ENCODE measurements around the gene PGAM4.
"Not testable (repeated sequence)": the region's sequence is repeated elsewhere in the genome, so short reads cannot be mapped to it uniquely, and the experiment has no call there.

The PGAM4 gene

DNA sequence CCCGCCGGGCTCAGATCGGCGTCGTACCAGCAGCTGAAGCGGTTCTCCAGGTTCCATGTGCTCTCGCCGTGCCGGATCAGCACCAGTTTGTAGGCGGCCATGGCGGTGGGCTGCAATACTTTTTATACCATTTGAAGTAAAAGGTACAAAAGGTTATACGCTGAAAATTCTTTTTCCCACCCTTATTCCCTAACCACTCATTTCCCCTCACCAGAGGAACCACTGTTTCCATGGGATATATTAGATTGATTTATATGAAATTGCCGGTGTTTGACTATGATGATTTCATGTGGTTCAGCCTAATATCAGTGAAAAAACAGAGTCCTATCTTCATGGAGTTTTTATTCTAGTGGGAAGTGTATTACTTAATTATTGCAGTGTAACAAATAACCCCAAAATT, at the start of gene PGAM4:
TSS of gene PGAM4 (minus strand) at position 101 of the 400 bp plus-strand sequence. CDS start at position 101, 0 bp downstream.
- DNase-seq, result no peak

DNA sequence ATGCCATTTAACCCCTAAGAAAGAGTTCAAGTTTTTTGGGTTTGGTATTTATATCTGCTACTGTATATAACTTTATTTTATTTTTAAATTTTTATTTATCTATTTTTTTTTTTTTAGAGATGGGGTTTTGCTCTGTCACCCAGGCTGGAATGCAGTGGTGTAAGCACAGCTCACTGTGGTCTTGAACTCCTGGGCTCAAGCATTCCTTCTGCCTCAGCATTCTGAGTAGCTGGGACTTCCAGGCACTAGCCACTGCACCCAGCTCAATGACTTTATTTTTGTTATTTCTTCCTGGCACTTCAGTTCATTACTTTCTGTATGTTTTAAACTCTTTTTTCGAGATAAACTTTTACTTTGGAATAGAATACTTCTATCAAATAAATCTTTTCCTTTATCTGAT, 42.4 kb upstream of the PGAM4 start:
- DNase-seq, result no peak

DNA sequence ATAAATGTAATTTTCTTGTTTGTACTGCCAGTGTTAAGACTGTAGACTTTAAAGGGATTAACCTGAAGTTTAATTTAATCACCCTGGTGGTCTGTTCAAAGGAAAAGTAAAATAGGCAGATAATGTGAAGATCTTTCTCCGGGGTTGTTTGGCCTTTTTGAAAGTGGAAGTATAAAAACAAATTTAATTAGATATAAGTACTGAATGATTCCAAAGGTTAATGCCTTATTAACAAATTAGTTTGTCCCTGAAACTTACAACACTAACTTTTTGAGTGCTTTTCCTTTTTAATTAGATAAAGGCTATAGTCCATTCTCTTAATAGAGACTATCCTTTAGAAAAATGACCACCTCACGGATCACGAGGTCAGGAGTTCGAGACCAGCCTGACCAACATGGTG, 10.4 kb upstream of the PGAM4 start:
- no peak for DNase-seq

DNA sequence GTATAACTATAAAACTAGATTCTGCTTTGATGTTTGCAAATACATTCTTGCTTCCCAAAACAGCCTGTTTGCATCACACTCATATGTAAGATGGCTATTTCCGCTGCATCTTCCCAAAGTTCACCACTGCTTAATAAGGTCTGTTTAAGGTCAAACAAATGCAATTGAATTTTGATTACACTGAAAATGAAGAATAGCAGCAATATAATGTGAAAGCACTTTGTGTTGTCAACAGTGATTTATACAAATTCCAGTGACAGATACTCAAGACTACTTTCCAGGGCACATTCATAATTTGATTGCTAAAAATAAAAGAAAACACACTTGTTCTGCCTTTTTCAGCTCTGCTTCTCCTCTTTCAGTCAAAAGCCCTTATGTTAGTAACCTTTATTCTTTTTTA, 8.1 kb upstream of the PGAM4 start:
- no peak for DNase-seq

DNA sequence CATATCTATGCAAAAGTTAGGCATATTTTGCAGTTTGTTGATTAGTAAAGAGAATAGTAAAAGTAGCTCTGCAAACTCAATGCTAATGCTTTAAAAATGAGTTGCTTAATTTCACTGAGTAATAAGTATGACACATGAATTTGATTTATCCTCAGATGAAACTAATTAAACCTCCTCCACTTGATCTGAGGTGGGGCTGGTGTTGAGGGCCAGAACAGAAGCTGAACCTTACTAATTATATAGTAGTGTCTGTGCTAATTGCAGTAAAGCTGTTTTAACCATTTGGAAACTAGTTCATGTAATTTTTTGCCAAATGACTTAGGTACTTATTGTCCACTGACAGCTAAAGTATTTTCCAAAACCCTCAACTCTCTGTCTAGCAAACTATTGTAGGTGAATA, 7.7 kb upstream of the PGAM4 start:
- DNase-seq, result no peak

DNA sequence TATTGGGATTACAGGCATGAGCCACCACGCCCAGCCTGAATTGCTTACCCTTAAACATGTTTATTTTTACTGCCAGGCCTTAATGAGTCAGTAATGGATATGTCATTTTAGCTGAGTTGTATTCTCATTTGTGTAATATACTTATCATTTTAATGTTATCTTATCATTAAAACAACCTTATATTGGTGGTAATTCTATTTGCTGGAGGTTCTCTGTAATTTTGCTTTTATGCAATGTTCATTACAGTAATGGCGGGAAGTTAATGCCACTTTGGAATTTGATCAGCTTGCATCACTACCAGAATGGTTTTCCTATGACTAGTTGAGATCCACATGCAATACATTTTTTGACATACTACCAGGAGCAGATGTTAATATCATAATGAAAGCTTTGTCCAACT, 6.3 kb upstream of the PGAM4 start:
- no peak for DNase-seq

DNA sequence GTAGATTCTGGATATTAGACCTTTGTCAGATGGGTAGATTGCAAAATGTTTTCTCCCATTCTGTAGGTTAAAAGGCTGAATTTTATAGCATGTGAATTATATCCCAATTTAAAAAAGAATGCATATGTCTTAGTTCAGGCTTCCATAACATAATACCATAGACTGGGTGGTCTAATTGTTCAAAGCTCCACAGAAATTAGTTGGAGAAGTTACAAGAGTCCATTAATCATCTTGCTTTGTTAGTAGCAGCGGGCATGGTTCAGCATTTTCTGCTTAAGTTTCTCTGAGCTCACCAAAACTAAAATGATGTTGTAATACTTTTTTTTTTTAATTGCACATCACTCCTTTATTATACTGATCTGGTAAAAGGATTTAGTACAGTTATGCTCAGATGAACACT, 1.8 kb downstream of the PGAM4 start:
- no peak for DNase-seq

DNA sequence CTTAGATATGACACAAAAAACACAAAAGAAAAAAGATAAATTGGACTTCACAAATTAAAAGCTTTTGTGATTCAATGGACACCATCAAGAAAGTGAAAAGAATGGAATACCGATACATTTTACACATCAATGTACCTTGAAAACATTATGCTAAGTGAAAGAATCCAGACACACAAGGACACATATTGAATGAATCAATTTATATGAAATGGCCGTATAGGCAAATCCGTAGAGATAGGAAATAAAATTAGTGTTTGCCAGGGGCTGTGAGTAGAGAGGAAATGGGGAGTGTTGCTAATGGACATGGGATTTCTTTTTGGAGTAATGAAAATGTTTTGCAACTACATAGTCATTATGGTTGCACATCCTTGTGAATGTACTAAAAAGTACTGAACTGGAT, 3.1 kb downstream of the PGAM4 start:
- no peak for DNase-seq

DNA sequence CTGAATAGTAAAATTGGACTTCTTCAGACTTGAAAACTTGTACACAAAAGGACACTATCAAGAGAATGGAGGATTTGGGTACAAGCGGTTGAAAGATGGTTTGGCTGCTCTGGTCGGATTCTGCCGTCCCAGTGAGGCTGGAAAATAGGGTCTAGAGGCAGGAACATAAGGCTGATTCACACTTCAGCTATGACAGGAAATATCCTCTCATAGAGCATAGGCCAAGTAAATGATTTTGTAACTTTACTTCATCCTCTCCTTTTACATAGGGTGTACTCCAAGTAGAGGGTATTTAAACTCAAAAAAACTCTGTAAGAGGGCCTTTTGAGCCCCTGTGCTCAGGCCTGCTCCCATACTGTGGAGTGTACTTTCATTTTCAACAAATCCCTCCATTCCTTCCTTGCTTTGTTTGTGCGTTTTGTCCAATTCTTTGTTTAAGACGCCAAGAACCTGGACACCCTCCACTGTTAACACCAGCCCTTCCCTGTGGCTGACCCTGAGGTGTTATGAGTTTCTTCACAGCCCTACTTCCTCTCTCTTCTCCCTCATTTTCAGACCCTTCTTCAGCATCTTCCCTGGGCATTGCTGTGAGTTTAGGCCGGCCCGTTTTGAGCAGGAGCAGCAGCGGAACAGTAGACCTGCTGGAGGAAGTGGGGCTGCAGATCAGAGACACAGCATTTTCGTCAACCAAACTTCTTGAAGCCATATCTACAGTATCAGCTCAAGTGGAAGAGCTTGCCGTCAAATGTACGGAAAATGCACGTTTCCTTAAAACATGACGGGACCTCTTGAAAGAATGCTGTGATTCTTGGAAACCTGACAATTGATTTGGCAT, 7.2 kb downstream of the PGAM4 start:
- DNase-seq, result no peak

DNA sequence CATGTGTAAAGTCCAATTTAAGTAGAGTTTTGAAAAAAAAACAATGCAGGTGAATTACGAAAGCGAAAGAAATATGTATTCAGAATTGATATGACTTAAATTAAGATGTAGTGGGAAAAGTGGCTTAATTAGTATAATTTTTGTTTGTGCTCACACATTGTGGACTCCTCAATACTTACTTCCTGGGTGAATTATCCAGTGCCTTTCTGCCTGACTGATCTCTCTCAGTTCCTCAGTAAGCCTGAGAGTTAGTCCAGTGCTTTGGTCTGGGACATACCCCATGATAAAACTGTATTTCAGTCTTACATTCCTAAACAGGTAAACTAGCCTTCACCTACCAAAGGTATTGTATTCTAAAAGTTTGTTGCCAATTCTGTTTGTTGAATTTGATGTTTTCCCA, 8.4 kb downstream of the PGAM4 start:
- no peak for DNase-seq

DNA sequence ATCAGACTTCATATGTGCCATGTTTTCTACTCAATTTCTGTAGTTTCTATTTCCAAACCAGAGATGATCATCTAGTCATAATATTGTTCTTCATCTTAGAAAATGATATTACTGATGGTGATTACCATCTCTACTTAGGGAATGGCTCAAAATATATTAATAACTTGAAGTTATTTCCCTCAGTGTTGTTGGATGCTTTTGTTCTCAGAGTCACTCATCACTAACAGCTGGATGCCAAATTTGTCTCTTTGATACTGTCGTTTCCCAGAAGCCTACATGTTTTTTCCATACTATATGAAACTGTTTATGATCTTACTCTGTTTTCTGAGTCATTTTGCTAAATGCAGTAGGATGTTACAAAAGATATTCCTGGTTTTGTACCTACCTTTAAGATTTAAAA, 8.9 kb downstream of the PGAM4 start:
- no peak for DNase-seq

DNA sequence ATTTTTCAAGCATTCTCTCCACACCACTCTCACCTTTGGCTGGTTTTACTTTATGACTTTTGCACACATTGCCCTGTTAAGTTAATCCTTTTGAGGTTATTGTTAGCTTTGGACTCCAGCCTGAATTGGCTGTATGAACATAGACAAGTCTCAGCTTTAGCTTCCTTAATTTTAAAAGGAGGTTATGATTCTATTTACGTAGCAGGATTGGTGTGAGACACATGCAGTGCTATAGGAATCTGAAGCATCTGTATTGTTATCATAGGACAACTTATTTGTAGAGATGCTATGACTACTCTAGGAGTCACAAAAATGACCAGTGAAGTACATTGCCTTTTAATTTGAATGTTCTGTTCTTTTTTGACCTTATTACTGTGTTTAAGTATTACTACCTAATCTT, 15.7 kb downstream of the PGAM4 start:
- DNase-seq, result no peak

DNA sequence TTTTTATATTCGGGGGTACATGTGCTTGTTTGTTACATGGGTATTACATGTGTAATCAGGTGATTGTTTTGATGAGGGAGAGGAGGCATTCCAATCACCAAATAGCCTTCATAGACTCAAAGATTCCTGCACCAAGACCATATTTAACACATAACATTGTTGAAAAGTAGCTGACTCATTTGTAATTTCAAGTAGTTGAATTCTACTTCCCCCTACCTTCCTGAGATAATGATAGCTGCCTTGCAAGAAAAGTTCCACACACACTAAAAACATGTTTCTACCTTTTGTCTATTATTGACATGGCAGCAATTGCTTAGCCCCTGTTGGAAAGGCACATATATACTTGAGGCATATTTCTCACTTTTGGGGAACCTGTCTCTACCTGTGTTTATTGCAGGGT, 16.1 kb downstream of the PGAM4 start:
- DNase-seq, result no peak

DNA sequence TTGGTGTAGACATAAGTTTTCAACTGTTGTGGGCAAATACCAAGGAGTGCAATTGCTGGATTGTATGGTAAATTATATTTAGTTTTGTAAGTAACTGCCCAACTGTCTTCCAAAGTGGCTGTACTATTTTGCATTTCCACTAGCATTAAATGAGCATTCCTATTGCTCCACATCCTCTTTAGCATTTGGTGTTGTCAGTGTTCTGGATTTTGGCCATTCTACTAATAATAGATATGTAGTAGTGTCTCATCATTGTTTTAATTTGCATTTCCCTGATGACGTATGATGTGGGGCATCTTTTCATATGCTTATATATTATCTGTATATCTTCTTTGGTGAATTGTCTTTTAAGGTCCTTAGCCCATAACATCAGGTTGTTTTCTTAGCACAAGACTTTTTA, 17.3 kb downstream of the PGAM4 start:
- no peak for DNase-seq

DNA sequence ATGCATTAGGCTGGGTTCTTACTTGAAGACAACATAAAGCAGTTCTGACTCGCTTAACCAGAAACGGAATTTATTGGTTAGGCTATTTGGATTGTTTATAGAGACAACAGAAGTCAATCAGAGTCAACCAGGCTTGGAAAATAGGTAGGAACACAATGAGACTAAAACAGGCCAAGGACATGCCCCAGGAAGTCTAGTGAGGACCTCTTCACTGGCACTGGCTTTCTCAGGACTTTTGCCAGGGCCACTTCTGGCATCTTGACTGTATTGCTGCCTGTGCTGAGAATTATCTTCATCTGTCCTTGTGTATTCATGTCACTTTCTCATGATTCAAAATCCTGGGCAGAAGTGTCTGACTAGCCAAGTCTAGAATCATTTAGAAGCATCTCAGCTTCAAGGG, 19.6 kb downstream of the PGAM4 start:
- DNase-seq, result no peak

DNA sequence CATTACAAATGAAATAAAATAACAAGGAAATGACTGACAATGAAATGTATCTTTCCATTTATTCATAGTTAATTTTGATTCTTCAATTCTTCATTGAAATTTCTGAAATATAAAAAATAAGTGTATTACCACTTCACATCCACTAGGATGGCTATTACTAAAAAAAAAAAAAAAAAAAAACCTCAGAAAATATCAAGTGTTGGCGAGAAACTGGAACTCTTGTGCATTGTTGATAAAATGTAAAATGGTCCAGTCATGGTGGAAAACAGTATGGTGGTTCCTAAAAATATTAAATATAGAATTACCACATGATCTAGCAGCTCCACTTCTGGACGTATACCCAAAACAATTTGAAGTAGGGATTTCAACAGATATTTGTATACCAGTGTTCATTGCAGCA, 22.9 kb downstream of the PGAM4 start:
- DNase-seq, result no peak

DNA sequence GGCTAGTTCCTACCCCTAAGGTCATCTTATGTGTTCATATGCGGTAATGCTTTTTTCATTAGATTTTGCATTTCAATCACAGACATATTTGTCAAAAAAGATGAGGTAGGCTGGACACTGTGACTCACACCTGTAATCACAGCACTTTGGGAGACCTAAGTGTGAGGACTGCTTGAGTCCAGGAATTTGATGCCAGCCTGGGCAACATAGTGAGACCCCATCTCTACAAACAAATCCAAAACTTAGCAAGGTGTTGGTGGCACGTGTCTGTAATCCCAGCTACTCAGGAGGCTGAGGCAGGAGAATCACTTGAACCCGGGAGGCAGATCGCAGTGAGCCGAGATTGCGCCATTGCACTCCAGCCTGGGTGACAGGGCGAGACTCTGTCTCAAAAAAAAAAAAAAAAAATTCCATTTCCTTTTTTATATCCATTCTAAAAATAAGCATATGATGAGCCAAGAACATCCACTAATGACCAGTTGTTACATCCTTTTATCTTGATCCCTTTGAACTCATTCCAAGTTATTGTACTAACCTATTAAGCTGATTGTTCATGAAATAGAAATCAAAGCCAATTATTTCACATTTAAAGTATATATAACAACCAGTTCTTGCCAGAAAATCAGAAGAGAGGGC, 23.4 kb downstream of the PGAM4 start:
- no peak for DNase-seq

DNA sequence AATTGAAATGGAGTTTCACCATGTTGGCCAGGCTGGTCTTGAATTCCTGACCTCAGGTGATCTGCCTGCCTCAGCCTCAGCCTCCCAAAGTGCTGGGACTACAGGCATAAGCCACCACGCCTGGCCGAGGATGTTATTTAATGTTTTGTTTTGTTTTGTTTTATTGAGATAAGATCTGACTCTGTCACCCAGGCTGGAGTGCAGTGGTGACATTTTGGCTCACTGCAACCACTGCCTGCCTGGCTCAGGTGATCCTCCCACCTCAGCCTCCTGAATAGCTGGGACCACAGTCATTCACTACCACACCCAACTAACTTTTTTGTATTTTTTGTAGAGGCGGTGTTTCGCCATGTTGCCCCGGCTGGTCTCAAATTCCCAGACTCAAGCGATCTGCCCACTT, 24.4 kb downstream of the PGAM4 start:
- not testable (repeated sequence) for DNase-seq

DNA sequence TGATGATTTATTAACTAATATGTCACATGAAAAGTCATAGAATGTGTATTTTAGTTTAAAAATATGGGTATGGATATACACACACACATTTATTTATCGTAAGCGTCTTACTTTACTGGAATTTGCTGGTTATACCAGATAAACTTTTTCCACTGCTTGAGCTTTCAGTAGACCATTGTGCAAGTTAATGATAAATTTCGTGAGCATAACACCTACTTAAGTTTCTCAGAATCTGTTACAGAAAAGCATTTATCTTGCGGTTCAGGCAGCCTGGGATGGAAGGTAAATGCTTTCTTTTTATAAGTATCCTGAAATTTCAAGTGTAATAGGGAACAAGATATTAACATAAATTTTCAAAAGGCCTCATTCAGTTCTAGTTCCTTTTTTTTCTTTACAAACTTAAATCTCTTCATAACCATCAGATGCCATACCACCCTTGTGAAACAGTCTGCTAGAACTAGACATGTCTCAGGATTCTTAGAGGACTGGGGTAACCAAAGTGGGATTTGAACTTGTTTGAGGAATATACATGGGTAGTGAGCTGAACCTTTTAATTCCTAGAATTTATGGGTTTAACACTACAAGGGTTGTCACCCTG, 31.3 kb downstream of the PGAM4 start:
- DNase-seq, result no peak

DNA sequence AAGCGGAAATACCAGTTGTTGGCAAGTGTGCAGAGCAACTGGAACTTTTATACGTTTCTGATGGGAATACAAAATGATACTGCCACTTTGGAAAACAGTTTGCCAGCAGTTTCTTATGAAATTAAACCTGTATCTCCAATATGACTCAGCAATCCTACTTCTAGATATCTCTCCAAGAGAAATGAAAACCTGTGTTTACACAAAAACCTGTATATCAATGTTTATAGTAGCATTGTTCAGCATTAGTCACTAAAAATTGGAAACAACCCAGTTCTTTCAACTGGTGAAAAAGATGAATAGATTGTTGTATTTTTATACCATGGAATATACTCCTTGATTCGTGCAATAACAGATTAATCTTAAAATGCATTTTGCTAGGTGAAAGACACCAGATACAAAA, 32.1 kb downstream of the PGAM4 start:
- no peak for DNase-seq

DNA sequence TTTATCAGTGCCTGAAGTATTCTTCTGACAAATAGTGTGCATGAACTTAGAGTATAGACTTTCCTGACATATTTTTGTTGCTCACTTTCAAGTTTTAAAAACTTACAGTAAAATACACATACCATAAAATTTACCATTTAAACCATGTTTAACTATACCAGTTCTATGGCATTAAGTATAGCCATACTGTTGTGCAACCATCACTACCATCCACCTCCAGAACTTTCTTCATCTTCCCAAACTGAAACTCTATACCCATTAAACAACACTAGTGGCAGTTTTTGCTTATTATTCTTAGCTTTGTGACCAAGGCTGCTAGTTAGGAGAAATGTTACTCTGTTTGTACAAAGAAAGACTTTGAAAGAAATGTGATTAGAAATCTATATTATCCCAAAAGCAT, 33.1 kb downstream of the PGAM4 start:
- DNase-seq, result no peak

DNA sequence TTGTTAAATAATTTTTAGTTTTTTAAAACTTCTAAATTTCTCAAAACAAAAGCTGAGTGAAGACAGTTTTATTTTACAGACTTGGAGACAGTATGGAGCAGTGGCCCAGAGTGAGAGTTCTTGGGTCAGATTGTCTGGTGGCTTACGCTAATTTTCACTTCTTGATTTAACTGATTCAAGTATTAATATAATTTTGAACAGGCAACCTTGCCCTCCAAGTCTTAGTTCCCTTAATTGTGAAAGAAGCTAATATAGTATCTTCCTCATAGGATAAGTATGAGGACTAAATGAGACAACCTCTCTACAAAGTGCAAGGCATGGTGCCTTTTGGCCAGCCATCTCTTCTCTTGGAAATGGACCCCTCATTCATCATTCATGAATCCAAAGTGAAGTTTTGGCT, 33.6 kb downstream of the PGAM4 start:
- DNase-seq, result no peak

DNA sequence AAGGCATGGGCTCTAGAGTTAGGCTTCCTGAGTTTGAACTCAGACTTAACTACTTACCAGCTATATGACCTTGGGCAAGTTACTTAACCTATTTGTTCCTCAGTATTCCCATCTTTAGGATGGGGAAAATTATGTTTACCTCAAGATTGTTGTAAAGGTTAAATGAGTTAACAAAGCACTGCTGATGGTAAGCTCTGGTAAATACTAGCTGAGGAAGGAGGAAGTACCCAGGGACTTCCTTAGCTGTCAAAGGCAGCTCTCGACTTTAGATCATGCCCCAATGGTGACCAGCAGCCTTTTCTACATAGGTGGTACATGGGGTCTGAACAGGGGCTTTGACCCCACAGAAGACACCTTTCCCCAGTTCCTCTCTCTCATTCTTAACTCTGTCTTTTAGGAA, 38.9 kb downstream of the PGAM4 start:
- no peak for DNase-seq

DNA sequence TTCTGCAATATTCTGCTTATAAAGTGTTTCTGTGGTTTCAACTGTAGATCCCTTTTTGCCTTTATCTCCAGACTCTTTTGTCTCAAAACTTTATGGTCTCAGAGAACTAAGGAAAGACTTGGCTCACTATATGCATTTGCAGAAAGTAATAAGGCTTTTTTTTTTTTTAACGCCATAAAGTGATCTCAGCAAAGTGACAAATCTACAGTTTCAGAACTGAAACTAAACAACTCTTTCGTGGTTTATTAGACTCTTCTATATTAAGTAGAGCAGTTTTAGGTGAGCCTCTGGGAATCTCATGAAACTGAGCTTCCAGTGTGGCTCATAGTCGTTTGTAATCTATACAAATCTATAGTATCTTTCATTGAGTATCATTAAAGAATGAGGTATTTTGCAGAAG, 43.7 kb downstream of the PGAM4 start:
- DNase-seq, result no peak

All from NCI-H2171 (cell line).